ENCODE data around the gene C3orf70. TPM values are rescaled to one million over a fixed set of nuclear protein-coding genes. Genes with fewer than 3 reads are reported as not detected.

Gene C3orf70
- total RNA-seq, 2 donors from 2014 or later: 2.6 to 3.4 TPM

- Histone ChIP-seq H3K27ac (no peak overlapping the region), H3K36me3 (no peaks in the 10 kb centered on the region), H3K4me1 (peaks cover 0 to 12% of the 10 kb centered on the region in 2 donors), H3K27me3 (no peaks in the 10 kb centered on the region), H3K4me3 (peak overlapping the region in 1 of 2 donors; percentile 67), H3K9me3 (no peaks in the 10 kb centered on the region)
- TF ChIP-seq CTCF (IDR thresholded peaks at IDR 0.05): no peak
- no peak for DNase-seq (ENCODE audit: low spot score)
Measured at GRCh38 chr3:185153861-185154629, 1.2 kb upstream of the C3orf70 start.

- Histone ChIP-seq H3K36me3 (no peaks in the 10 kb centered on the region), H3K4me1 (peaks cover 0 to 12% of the 10 kb centered on the region in 2 donors), H3K4me3 (peak overlapping the region; percentile 50 to 67), H3K27ac (peak overlapping the region; percentile 18 to 37), H3K9me3 (no peaks in the 10 kb centered on the region), H3K27me3 (no peaks in the 10 kb centered on the region)
- TF ChIP-seq CTCF (IDR thresholded peaks at IDR 0.05): no peak
- no peak for DNase-seq (ENCODE audit: low spot score)
Measured at GRCh38 chr3:185153171-185153771, 411 bp upstream of the C3orf70 start.

GRCh38 chr3:185151964-185152409 is 873 bp downstream of the C3orf70 start:
- Histone ChIP-seq H3K4me1 (peaks cover 0 to 12% of the 10 kb centered on the region in 2 donors), H3K36me3 (no peaks in the 10 kb centered on the region), H3K27me3 (no peaks in the 10 kb centered on the region), H3K9me3 (no peaks in the 10 kb centered on the region), H3K4me3 (peak overlapping the region; percentile 50 to 67), H3K27ac (peak overlapping the region; percentile 79 to 83)
- no peak for DNase-seq (ENCODE audit: low spot score)
- TF ChIP-seq CTCF (IDR thresholded peaks at IDR 0.05): no peak

- peaks cover 0 to 12% of the 10 kb centered on the region in 2 donors for H3K4me1 ChIP-seq
- no peak for TF ChIP-seq CTCF (IDR thresholded peaks at IDR 0.05)
Measured at GRCh38 chr3:185151101-185151963, 1.5 kb downstream of the C3orf70 start.

GRCh38 chr3:185150561-185150960 is 2.3 kb downstream of the C3orf70 start:
- peaks cover 0 to 12% of the 10 kb centered on the region in 2 donors for H3K4me1 ChIP-seq
- no peaks in the 10 kb centered on the region for H3K9me3 ChIP-seq
- no peaks in the 10 kb centered on the region for H3K27me3 ChIP-seq
- H3K27ac ChIP-seq: no peak overlapping the region
- H3K36me3 ChIP-seq: no peaks in the 10 kb centered on the region
- no peak for DNase-seq (ENCODE audit: low spot score)
- H3K4me3 ChIP-seq: no peak overlapping the region
- TF ChIP-seq CTCF (IDR thresholded peaks at IDR 0.05): no peak

More at GRCh38 chr3:185151101-185151963, 1.5 kb downstream of the C3orf70 start:
- Histone ChIP-seq H3K27ac (peak overlapping the region; percentile 79 to 83), H3K4me3 (peak overlapping the region; percentile 50 to 67), H3K36me3 (no peaks in the 10 kb centered on the region), H3K9me3 (no peaks in the 10 kb centered on the region), H3K27me3 (no peaks in the 10 kb centered on the region)
- DNase-seq (ENCODE audit: low spot score): no peak

Data from right atrium auricular region (tissue), 2 donors.